ENCODE measurements around the gene TIAM1. TPM values are rescaled to one million over a fixed set of nuclear protein-coding genes. Genes with fewer than 3 reads are reported as not detected.

The TIAM1 gene
- total RNA-seq, 1 experiment from 2014 or later, result 28.7 TPM

DNA sequence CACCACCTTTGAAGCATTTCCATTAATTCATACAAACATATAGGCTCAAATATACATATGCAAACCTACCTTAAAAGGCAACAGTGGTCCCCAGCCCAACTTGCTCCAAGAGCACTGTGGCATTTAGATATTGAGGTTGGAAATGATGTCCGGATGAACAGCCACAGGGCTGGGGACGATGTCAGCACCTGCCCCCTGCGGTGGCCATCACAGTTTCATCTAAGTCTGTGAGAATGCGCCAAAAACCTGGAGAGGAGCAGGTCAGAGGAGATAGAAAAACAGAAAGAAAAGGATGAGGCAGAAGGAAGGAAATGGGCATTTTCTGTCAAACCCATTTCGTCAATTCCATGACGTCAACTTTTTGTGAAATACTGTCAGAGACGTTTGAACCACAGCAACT, 67.4 kb downstream of the TIAM1 start (continued):
- TF ChIP-seq, protein P1, sequence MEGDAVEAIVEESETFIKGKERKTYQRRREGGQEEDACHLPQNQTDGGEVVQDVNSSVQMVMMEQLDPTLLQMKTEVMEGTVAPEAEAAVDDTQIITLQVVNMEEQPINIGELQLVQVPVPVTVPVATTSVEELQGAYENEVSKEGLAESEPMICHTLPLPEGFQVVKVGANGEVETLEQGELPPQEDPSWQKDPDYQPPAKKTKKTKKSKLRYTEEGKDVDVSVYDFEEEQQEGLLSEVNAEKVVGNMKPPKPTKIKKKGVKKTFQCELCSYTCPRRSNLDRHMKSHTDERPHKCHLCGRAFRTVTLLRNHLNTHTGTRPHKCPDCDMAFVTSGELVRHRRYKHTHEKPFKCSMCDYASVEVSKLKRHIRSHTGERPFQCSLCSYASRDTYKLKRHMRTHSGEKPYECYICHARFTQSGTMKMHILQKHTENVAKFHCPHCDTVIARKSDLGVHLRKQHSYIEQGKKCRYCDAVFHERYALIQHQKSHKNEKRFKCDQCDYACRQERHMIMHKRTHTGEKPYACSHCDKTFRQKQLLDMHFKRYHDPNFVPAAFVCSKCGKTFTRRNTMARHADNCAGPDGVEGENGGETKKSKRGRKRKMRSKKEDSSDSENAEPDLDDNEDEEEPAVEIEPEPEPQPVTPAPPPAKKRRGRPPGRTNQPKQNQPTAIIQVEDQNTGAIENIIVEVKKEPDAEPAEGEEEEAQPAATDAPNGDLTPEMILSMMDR (IDR thresholded peaks at IDR 0.05), result no peak
- TF ChIP-seq FOXP1 (CRISPR knock-in tag; IDR thresholded peaks at IDR 0.05; ENCODE audit: borderline replicate concordance), result no peak
- TF ChIP-seq, protein P2, sequence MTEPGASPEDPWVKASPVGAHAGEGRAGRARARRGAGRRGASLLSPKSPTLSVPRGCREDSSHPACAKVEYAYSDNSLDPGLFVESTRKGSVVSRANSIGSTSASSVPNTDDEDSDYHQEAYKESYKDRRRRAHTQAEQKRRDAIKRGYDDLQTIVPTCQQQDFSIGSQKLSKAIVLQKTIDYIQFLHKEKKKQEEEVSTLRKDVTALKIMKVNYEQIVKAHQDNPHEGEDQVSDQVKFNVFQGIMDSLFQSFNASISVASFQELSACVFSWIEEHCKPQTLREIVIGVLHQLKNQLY (CRISPR knock-in tag; IDR thresholded peaks at IDR 0.05), result no peak
- TF ChIP-seq NFATC4 (CRISPR knock-in tag; IDR thresholded peaks at IDR 0.05), result no peak
- no peak for TF ChIP-seq NR3C1 (CRISPR knock-in tag; conservative IDR thresholded peaks at IDR 0.05; ENCODE audit: low read depth)
- no peak for TF ChIP-seq GABPB1 (CRISPR knock-in tag; IDR thresholded peaks at IDR 0.05)
- TF ChIP-seq, protein P3, sequence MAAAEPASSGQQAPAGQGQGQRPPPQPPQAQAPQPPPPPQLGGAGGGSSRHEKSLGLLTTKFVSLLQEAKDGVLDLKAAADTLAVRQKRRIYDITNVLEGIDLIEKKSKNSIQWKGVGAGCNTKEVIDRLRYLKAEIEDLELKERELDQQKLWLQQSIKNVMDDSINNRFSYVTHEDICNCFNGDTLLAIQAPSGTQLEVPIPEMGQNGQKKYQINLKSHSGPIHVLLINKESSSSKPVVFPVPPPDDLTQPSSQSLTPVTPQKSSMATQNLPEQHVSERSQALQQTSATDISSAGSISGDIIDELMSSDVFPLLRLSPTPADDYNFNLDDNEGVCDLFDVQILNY (CRISPR knock-in tag; IDR thresholded peaks at IDR 0.05), result no peak
- no peak for TF ChIP-seq NFE2L1 (CRISPR knock-in tag; IDR thresholded peaks at IDR 0.05)
- TF ChIP-seq RELA (CRISPR knock-in tag; IDR thresholded peaks at IDR 0.05; ENCODE audit: borderline replicate concordance), result no peak
- TF ChIP-seq, protein P4, sequence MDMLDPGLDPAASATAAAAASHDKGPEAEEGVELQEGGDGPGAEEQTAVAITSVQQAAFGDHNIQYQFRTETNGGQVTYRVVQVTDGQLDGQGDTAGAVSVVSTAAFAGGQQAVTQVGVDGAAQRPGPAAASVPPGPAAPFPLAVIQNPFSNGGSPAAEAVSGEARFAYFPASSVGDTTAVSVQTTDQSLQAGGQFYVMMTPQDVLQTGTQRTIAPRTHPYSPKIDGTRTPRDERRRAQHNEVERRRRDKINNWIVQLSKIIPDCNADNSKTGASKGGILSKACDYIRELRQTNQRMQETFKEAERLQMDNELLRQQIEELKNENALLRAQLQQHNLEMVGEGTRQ (CRISPR knock-in tag; IDR thresholded peaks at IDR 0.05), result no peak
- TF ChIP-seq ZNF138 (CRISPR knock-in tag; conservative IDR thresholded peaks at IDR 0.05), result no peak
- no peak for TF ChIP-seq NFYB (CRISPR knock-in tag; conservative IDR thresholded peaks at IDR 0.05; ENCODE audit: low read depth)
- TF ChIP-seq, protein P5, sequence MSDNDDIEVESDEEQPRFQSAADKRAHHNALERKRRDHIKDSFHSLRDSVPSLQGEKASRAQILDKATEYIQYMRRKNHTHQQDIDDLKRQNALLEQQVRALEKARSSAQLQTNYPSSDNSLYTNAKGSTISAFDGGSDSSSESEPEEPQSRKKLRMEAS (CRISPR knock-in tag; IDR thresholded peaks at IDR 0.05), result no peak

DNA sequence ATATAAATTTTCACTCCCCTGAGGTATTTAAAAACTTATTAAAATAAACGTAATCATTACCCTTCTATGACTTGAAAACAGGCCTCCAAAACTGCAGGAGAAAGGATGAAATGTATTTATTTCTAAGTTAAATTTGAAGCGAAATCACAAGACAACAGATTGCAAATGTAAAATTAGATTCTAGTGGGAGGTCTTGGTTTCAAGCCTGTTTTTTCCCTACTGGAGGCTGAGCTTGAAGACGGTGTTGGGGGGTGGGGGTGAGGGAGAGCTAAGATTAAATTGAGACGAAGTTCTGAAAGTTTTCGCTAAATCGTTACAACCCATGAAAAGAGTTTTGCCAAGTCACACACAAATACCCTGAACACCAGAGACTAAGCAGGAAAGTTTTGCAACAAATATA, 68.2 kb downstream of the TIAM1 start:
- peaks cover 6% of the 10 kb centered on the region; the same call in 1 of the 2 replicates for H3K9me3 Mint-ChIP-seq
- ATAC-seq (no peak), DNase-seq (ENCODE audit: low spot score) (no peak)
- peaks cover 3% of the 10 kb centered on the region; the same call in 1 of the 2 replicates for H3K36me3 Mint-ChIP-seq
- H3K27ac Mint-ChIP-seq, result 0 out of 2 replicates have a peak overlapping the region, but pooled peaks have one; percentile 43
- H3K4me3 Mint-ChIP-seq, result no peak overlapping the region
- H3K4me1 Mint-ChIP-seq, result peaks cover 42% of the 10 kb centered on the region
- ChIA-PET CTCF (no interaction called here), POLR2A (no interaction called here)
- no peaks in the 10 kb centered on the region for H3K27me3 Mint-ChIP-seq (ENCODE audit: low read depth)
- no peak for TF ChIP-seq MXD4 (CRISPR knock-in tag; IDR thresholded peaks at IDR 0.05; ENCODE audit: borderline replicate concordance)
- TF ChIP-seq, protein P6, sequence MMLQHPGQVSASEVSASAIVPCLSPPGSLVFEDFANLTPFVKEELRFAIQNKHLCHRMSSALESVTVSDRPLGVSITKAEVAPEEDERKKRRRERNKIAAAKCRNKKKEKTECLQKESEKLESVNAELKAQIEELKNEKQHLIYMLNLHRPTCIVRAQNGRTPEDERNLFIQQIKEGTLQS (CRISPR knock-in tag; conservative IDR thresholded peaks at IDR 0.05), result no peak
- TF ChIP-seq, protein P7, sequence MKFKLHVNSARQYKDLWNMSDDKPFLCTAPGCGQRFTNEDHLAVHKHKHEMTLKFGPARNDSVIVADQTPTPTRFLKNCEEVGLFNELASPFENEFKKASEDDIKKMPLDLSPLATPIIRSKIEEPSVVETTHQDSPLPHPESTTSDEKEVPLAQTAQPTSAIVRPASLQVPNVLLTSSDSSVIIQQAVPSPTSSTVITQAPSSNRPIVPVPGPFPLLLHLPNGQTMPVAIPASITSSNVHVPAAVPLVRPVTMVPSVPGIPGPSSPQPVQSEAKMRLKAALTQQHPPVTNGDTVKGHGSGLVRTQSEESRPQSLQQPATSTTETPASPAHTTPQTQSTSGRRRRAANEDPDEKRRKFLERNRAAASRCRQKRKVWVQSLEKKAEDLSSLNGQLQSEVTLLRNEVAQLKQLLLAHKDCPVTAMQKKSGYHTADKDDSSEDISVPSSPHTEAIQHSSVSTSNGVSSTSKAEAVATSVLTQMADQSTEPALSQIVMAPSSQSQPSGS (CRISPR knock-in tag; IDR thresholded peaks at IDR 0.05; ENCODE audit: borderline replicate concordance, low read depth), result no peak
- TF ChIP-seq, protein P4 (CRISPR knock-in tag; IDR thresholded peaks at IDR 0.05), result no peak
- TF ChIP-seq, protein P8, sequence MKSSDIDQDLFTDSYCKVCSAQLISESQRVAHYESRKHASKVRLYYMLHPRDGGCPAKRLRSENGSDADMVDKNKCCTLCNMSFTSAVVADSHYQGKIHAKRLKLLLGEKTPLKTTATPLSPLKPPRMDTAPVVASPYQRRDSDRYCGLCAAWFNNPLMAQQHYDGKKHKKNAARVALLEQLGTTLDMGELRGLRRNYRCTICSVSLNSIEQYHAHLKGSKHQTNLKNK (CRISPR knock-in tag; IDR thresholded peaks at IDR 0.05), result no peak
- no peak for TF ChIP-seq NFYB (CRISPR knock-in tag; conservative IDR thresholded peaks at IDR 0.05; ENCODE audit: low read depth)
- TF ChIP-seq FOXP1 (CRISPR knock-in tag; IDR thresholded peaks at IDR 0.05; ENCODE audit: borderline replicate concordance), result no peak
- no peak for TF ChIP-seq ZNF263 (CRISPR knock-in tag; IDR thresholded peaks at IDR 0.05; ENCODE audit: low read depth)

Measured in WTC11 (cell line).